ENCODE measurements around the gene TM9SF2.

GRCh38 chr13:99600318-99600717 lies 99.0 kb downstream of the TM9SF2 start:
- TF ChIP-seq POLR2A (IDR thresholded peaks at IDR 0.05) (no peak), CTCF (IDR thresholded peaks at IDR 0.05) (no peak)
